Stimulated activated CD4-positive, alpha-beta T cell treated with anti-CD3 and anti-CD28 coated beads, Interleukin-1b, Interleukin-23, amount 100 ng/mL, for 24 hours (primary cell): Measurements from ENCODE around the gene THRAP3.

Experiments used
- DNase-seq, 4 experiments: peaks; one replicate each; pipeline ENCODE4 v3.0.0-alpha.2; 2020; ENCODE audit warnings: low read depth in 4 of 4, low spot score in 1 of 4

THRAP3 gene

DNA sequence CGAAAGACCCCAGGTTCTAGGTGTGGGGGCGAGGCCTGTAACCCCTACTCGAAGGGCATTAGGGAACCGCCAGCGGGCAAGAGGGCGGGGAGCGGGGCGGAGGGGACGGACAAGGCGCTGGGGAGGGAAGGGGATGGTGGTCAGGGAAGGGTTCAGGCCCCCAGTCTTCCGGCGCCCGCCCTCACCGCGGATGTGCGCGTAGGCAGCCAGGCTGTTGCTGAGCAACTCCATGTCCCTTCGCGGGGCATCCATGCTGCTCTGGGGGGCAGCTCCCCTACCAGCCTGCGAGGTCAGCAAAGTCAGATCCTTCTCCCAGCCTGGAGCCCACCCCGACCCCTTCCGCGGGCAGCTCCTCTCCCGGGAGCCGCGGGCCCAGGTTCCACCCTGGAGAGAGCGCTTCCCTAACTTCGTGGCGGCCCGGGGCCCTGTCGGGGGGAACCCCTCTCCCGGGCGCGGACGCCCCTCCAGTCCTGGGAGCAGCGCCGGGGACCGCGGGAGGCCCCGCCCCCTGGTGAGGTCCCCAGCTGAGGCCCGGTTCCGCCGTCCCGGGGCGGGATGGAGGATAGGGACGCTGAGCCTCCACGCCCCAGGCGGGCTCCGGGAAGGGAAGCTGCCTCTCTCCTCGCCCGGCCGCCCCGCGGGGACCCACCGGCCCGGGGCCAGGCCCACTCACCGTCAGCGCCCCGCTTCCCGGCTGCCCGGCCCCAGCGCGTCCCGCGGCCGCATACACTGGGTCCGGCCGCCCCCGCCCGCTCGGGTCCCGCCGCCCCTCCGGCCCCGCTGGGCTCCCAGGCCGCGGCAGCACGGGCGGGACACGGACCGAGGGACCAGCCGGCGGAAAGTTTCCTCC lies 98.8 kb downstream of the THRAP3 start:
- DNase-seq: no peak

- DNase-seq: no peak
Observed at GRCh38 chr1:36323636-36324352, 99.6 kb downstream of the THRAP3 start, which contains the start of gene EVA1B. TSS of gene EVA1B (minus strand) at chr1:36323645. CDS start at chr1:36323037, 608 bp downstream.

DNA sequence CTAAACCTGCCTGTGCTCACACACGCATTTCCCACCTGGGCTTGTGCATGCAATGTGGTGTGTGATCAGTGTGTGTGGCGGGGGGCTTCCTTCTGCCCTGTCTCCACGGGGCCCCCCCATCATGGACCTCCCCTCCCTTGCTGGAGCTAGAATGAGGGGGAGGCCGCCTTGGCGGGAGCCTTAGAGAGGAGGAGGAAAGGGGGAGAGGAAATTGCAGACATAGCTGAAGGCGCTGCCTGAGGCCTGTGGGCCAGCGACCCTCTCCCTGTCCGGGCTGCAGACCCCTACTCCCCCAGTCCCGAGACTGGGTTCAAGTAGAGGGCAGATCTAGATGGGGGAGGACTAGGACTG lies 100.1 kb downstream of the THRAP3 start:
- DNase-seq: no peak

DNA sequence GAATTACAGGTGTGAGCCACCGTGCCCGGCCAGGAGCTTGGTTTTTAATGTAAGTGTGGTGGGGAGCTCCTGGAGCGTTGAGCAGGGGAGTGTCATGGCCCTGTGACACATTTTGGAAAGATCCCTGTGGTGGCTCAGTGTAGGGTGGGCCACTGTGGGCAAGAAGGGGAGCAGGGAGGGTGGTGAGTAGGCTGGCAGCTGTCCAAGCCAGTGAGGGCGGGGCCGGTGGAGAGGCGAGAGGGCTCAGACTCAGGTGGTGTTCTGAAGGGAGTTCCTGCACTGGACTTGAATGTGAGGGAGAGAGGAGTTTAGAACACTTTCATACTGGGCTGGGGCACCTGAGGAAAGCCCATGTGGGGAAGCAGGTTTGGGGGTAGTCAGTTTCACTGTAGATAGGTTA lies 102.3 kb downstream of the THRAP3 start:
- DNase-seq: no peak

DNA sequence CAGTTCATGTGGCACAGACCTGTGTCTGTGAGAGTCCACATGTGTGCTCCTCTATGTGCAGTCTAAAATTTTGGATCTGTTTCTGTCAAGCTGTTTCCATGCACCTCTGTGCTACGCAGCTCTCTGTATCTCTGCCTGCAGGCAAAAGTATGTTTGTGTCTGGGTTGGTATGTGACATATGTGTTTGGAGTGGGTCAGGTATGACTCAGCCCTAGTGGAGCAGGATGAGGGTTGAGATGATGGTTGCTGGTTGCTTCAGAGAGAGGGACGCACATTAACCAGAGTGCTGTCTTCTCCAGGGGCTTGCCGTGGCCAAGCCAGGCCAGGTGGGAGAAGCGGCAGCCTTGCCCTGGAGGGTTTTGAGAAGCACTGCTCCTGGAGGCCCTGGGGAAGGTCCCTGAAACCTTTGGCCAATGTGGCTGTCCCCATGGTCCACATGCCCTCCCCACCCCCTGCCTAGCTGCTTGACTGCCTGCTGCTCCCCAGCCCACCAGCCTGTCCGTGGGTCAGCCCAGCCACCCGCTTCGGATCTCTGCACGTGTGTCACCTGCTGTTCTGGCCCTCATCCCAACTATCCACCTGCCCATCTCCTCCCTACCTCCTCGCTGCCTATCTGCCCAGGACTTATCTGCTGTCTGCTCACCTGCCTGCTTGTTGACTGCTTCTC lies 103.3 kb downstream of the THRAP3 start:
- DNase-seq: no peak

DNA sequence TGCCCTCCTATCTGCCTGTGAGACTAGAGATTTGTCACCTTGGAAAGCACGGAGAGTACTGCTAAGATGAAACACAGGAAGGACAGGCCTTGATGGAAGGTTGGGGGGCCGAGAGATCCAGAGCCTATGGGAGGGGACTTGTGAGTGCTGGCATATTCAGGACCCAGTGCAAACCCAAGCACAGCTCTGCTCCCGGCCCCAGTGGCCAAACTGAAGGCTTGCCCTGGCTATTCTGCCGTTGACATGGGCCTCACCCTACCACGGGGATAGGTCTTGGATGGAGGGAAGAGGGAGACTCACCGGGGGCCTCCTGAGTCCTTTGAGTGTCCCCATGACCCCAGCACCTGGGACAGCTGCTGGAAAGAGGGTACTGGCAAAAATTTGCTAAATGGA lies 103.8 kb downstream of the THRAP3 start:
- no peak for DNase-seq

- DNase-seq: no peak
Observed at GRCh38 chr1:36328713-36329112, 104.5 kb downstream of the THRAP3 start.

GRCh38 chr1:36329817-36330216 lies 105.6 kb downstream of the THRAP3 start:
- no peak for DNase-seq

DNA sequence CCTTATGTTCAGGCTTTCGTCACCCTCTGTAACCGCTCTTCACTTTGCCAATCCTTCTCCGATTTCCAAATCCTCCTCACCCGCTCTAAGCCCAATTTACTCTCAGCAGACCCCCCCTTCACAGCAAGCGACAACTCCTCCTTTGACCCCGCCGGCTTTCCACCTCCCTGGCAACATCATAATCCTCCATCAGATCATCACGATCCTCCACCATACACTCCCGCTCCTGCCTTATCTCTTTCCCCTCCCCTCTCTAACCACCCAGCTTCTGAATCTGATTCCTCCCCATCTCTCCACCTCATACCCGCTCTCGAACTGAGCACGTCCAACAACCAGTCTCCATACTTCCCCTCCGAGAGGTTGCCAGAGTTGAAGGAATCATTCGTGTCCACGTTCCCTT lies 106.7 kb downstream of the THRAP3 start:
- no peak for DNase-seq

GRCh38 chr1:36337830-36338229 lies 113.6 kb downstream of the THRAP3 start:
- no peak for DNase-seq

DNA sequence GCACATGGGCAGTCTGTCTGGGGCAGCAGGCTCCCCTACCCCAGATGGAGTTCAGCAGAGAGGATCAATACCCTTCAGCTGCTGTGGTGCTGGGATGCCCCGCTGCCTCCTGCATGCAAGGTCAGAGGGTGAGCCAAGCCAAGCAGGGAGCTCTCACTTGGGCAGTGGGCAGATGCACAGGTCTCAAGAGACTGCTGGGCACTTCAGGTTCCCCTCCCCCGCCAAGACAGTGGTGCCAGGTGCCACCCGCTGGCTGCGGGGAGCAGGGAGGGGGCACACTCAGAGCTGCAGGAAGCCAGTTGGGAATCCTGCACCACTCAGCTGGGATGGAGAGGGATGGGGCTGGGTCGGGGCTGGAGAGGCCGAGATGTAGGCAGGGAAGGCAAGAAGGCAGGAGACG lies 115.0 kb downstream of the THRAP3 start:
- no peak for DNase-seq

DNA sequence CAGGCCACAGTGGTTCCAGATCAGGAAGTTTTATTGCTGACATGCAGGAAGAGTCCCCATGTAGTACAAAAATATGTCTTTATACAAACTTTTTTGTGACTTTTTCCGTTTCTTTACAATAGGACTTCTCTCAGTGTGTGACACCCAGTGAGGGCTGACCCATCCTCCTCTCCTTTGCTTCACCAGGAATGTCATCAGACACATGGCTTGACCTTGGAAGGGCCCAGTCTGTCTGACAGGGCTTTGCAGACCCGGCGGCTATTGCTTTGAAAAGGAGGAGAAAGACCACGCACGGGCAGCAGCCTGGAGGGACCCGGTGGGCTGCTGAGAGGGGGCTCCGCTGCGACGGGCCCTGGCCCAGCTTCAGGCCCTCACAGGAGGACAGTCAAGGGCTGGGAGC lies 115.4 kb downstream of the THRAP3 start:
- no peak for DNase-seq

DNA sequence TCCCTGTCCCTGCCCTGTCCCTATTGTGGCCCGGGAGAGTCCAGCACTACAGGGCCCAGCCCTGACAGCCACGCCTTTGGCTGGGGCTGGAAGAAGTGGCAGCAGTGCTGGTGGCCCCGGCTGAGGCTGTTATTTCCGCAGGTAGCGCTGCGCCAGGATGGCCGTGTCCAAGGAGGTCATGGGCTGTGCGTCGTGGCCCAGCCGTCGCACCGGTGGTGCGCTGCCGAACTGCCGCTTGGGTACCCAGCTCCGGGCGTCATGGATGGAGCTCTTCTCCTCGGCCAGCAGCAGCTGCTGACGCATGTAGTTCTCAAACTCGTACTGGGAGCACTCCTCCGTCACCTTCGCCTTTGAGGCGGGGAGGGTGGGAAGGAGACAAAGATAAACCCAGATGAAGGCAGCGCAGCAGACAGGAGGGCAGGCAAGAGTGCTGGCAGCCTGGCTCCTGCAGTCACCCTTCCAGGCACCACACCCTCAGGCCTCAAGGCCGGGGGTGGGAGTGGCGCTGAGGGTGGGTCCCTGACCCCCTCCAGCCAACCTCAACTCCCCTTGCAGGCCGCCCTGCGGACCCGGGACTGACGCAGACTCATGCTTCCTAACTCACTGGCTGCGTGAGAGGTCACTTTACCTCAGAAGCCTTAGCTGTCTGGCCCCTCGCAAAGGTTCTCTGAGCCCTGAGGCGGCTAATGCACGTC lies 117.5 kb downstream of the THRAP3 start:
- no peak for DNase-seq

GRCh38 chr1:36342426-36343185 lies 118.4 kb downstream of the THRAP3 start:
- DNase-seq: peak in 2 of 4 experiments; percentile 36

GRCh38 chr1:36343651-36344394 lies 119.6 kb downstream of the THRAP3 start:
- no peak for DNase-seq

GRCh38 chr1:36344395-36344680 lies 120.1 kb downstream of the THRAP3 start:
- DNase-seq: no peak

DNA sequence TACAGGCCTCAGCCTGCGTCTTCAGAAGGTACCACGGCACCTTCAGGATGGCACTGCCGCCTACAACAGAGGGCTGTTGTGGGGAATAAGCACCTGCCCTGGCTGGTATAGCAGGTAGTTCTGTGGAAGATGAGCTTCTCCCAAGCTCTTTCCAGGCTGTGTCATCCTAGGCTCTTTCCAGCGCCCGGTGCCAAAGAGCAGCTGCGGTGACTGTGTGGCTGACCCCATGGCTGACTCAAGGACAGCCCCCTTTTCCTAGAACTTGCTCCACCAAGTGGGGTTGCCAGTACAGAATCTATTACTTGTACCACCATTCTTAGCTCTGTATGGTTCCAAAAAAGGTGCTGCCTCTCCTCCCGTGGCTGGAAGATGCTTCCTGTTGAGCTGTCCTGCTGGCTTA lies 121.1 kb downstream of the THRAP3 start:
- no peak for DNase-seq

DNA sequence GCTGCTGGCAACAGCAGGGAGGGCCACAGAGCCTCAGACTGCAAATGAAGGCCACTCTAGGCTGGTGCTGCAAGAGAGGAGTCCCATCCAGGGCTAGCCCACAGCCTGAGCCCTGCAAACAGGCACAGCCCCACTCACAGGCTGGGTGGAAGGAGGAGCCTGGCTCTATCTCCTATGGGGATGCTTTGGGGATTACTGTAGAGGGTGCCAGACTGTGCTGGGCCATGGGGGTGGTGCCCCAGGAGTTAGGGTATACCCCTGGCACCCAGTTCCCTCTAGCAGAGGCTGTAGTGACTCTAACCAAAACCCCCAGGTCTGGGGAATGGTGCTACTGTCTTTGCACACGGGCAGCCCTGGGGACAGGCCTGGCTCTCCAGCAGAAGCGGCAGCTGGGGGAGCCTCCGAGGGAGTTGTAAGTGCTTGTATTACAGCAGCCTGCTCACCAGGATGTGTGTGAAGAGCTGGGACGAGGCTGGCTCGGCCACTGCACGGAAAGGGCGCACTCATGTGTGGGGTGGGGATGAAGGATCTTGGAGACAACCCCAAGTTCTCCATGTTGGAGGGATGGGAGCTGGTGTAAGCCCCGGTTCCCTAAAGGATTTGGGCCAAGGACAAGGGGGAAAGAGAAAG lies 122.6 kb downstream of the THRAP3 start:
- no peak for DNase-seq

GRCh38 chr1:36349241-36349671 lies 125.0 kb downstream of the THRAP3 start:
- DNase-seq: peak in 1 of 4 experiments; percentile 17

- DNase-seq: no peak
Observed at GRCh38 chr1:36349839-36350238, 125.6 kb downstream of the THRAP3 start.
